ENCODE measurements around the gene FANCB. TPM values are rescaled to one million over a fixed set of nuclear protein-coding genes. Genes with fewer than 3 reads are reported as not detected.

Gene FANCB
- total RNA-seq, 2 experiments from 2014 or later: 1.5 to 1.6 TPM

- H3K4me3 Mint-ChIP-seq: no peak overlapping the region
- H3K4me1 ChIP-seq (ENCODE audit: insufficient read depth, low read length): no peaks in the 10 kb centered on the region
- no peaks in the 10 kb centered on the region for H3K27me3 ChIP-seq (ENCODE audit: control insufficient read depth in 1 of 2, insufficient read depth in 2 of 2, low read length in 2 of 2)
- no peak overlapping the region for H3K27ac ChIP-seq (ENCODE audit: low read depth in 1 of 2, low read length in 2 of 2)
- no peaks in the 10 kb centered on the region for H3K4me1 Mint-ChIP-seq (ENCODE audit: low read depth)
- H3K9me3 Mint-ChIP-seq: no peaks in the 10 kb centered on the region
- TF ChIP-seq CTCF (IDR thresholded peaks at IDR 0.05): no peak
- H3K4me3 ChIP-seq (ENCODE audit: low read length): no peak overlapping the region
- H3K27ac Mint-ChIP-seq: no peak overlapping the region
- DNase-seq (no peak), ATAC-seq (ENCODE audit: poor library complexity) (no peak)
- peaks cover 64% of the 10 kb centered on the region for H3K36me3 Mint-ChIP-seq (ENCODE audit: low read depth)
- H3K27me3 Mint-ChIP-seq: no peaks in the 10 kb centered on the region
- H3K36me3 ChIP-seq (ENCODE audit: insufficient read depth, low read length): peaks cover 34% of the 10 kb centered on the region
- ChIA-PET CTCF (interaction anchor here (0.5 kb wide), 1 partner anchor 1157 kb away, joined by 3 read pairs; no protein-coding TSS in a partner anchor), POLR2A (no interaction called here)
- intact Hi-C loops (cut with DNase I, micrococcal nuclease): no loop called here
- H3K9me3 ChIP-seq (ENCODE audit: control insufficient read depth in 1 of 2, insufficient read depth in 1 of 2, low read length in 2 of 2): no peaks in the 10 kb centered on the region
These were observed 40.4 kb upstream of the FANCB start for GRCh38 chrX:14913241-14913640.

- Mint-ChIP-seq H3K4me3 (no peak overlapping the region), H3K27me3 (no peaks in the 10 kb centered on the region), H3K4me1 (ENCODE audit: low read depth) (no peaks in the 10 kb centered on the region), H3K27ac (no peak overlapping the region), H3K36me3 (ENCODE audit: low read depth) (peaks cover 37% of the 10 kb centered on the region), H3K9me3 (peaks cover 3% of the 10 kb centered on the region)
- ChIA-PET POLR2A (no interaction called here), CTCF (no interaction called here)
- DNase-seq (no peak), ATAC-seq (ENCODE audit: poor library complexity) (no peak)
- H3K27ac ChIP-seq (ENCODE audit: low read depth in 1 of 2, low read length in 2 of 2): no peak overlapping the region
- H3K9me3 ChIP-seq (ENCODE audit: control insufficient read depth in 1 of 2, insufficient read depth in 1 of 2, low read length in 2 of 2): peaks cover 0 to 6% of the 10 kb centered on the region in 2 experiments
- no peaks in the 10 kb centered on the region for H3K4me1 ChIP-seq (ENCODE audit: insufficient read depth, low read length)
- no peaks in the 10 kb centered on the region for H3K27me3 ChIP-seq (ENCODE audit: control insufficient read depth in 1 of 2, insufficient read depth in 2 of 2, low read length in 2 of 2)
- no peak overlapping the region for H3K4me3 ChIP-seq (ENCODE audit: low read length)
- no peak for TF ChIP-seq CTCF (IDR thresholded peaks at IDR 0.05)
- H3K36me3 ChIP-seq (ENCODE audit: insufficient read depth, low read length): peaks cover 8% of the 10 kb centered on the region
- intact Hi-C loops (cut with DNase I, micrococcal nuclease): no loop called here
These were observed 31.0 kb upstream of the FANCB start for GRCh38 chrX:14903891-14904290.

- no peak for TF ChIP-seq CTCF (IDR thresholded peaks at IDR 0.05)
- no peak for ATAC-seq (ENCODE audit: poor library complexity)
- H3K27ac Mint-ChIP-seq: no peak overlapping the region
- DNase-seq: no peak
- POLR2A ChIA-PET: no interaction called here
- CTCF ChIA-PET: no interaction called here
- intact Hi-C loops (cut with DNase I, micrococcal nuclease): no loop called here
- Histone ChIP-seq H3K4me3 (ENCODE audit: low read length) (no peak overlapping the region), H3K9me3 (ENCODE audit: control insufficient read depth in 1 of 2, insufficient read depth in 1 of 2, low read length in 2 of 2) (peaks cover 0 to 6% of the 10 kb centered on the region in 2 experiments), H3K4me1 (ENCODE audit: insufficient read depth, low read length) (no peaks in the 10 kb centered on the region), H3K27me3 (ENCODE audit: control insufficient read depth in 1 of 2, insufficient read depth in 2 of 2, low read length in 2 of 2) (no peaks in the 10 kb centered on the region), H3K27ac (ENCODE audit: low read depth in 1 of 2, low read length in 2 of 2) (no peak overlapping the region), H3K36me3 (ENCODE audit: insufficient read depth, low read length) (peaks cover 10% of the 10 kb centered on the region)
- H3K9me3 Mint-ChIP-seq: peaks cover 3% of the 10 kb centered on the region
- H3K36me3 Mint-ChIP-seq (ENCODE audit: low read depth): peaks cover 34% of the 10 kb centered on the region
- H3K4me3 Mint-ChIP-seq: no peak overlapping the region
- H3K4me1 Mint-ChIP-seq (ENCODE audit: low read depth): no peaks in the 10 kb centered on the region
- H3K27me3 Mint-ChIP-seq: no peaks in the 10 kb centered on the region
These were observed 29.7 kb upstream of the FANCB start for GRCh38 chrX:14902537-14902936.
